Measurements from ENCODE around the gene APOBEC3C. TPM values are rescaled to one million over a fixed set of nuclear protein-coding genes. Genes with fewer than 3 reads are reported as not detected.

The APOBEC3C gene
- total and polyA plus RNA-seq, 2 experiments from 2014 or later = 7.0 to 49.2 TPM

DNA sequence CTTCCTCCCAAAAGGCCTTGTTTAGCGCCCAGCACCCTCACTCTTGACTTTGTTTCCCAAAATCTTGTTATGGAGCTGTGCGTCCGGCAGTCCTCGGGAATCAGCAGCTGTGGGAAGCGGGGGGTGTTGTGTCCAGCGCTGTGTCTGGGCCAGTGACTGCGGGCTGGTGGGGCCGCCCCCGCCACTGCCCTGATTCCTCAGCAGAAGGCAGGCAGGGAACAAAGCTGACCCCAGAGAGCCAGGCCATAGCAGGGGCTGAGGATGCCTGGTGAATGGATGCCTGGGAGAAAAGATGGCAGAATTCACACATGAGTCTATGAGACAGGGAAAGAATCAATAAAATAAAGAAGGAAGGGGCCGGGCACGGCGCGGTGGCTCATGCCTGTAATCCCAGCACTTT, 2.5 kb downstream of the APOBEC3C start:
- TF ChIP-seq CREB1 (CRISPR knock-in tag; IDR thresholded peaks at IDR 0.05; ENCODE audit: low read depth) = no peak
- no peak for TF ChIP-seq JUNB (IDR thresholded peaks at IDR 0.05; ENCODE audit: unreplicated experiment)
- no peak for TF ChIP-seq ZNF462 (CRISPR knock-in tag; IDR thresholded peaks at IDR 0.05)
- no peak for TF ChIP-seq ETS1 (IDR thresholded peaks at IDR 0.05)
- no peak for TF ChIP-seq ZNF114 (CRISPR knock-in tag; IDR thresholded peaks at IDR 0.05)
- no peak for TF ChIP-seq EZH2 (IDR thresholded peaks at IDR 0.05; ENCODE audit: low read depth, unreplicated experiment)
- TF ChIP-seq, protein P1, sequence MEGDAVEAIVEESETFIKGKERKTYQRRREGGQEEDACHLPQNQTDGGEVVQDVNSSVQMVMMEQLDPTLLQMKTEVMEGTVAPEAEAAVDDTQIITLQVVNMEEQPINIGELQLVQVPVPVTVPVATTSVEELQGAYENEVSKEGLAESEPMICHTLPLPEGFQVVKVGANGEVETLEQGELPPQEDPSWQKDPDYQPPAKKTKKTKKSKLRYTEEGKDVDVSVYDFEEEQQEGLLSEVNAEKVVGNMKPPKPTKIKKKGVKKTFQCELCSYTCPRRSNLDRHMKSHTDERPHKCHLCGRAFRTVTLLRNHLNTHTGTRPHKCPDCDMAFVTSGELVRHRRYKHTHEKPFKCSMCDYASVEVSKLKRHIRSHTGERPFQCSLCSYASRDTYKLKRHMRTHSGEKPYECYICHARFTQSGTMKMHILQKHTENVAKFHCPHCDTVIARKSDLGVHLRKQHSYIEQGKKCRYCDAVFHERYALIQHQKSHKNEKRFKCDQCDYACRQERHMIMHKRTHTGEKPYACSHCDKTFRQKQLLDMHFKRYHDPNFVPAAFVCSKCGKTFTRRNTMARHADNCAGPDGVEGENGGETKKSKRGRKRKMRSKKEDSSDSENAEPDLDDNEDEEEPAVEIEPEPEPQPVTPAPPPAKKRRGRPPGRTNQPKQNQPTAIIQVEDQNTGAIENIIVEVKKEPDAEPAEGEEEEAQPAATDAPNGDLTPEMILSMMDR (conservative IDR thresholded peaks at IDR 0.05; ENCODE audit: low read depth in 2 of 2) = no peak
- no peak for TF ChIP-seq NANOG (IDR thresholded peaks at IDR 0.05; ENCODE audit: borderline replicate concordance)
- no peak for TF ChIP-seq REST (IDR thresholded peaks at IDR 0.05; ENCODE audit: unreplicated experiment)
- no peak for TF ChIP-seq EZH2phosphoT487 (IDR thresholded peaks at IDR 0.05; ENCODE audit: unreplicated experiment)
- no peak for TF ChIP-seq POLR2AphosphoS5 (IDR thresholded peaks at IDR 0.05; ENCODE audit: low read depth)
- peaks cover 15% of the 10 kb centered on the region; the same call in 2 of the 3 replicates for H3K36me3 Mint-ChIP-seq (ENCODE audit: low read depth)

More for the DNA sequence above, 2.5 kb downstream of the APOBEC3C start:
- no peak overlapping the region for H3K4me2 ChIP-seq
- no peak overlapping the region for H3K4me3 ChIP-seq
- H3K36me3 ChIP-seq (ENCODE audit: insufficient read depth) = no peaks in the 10 kb centered on the region
- no peaks in the 10 kb centered on the region for H4K20me1 ChIP-seq (replicated peaks; ENCODE audit: insufficient read depth)
- no peak overlapping the region for H3K27ac ChIP-seq (ENCODE audit: low read depth)
- H3K4me1 ChIP-seq (ENCODE audit: insufficient read depth) = peaks cover 55% of the 10 kb centered on the region
- Mint-ChIP-seq H3K4me1 (peaks cover 61% of the 10 kb centered on the region), H3K27me3 (ENCODE audit: insufficient read depth, low read depth, poor library complexity) (peaks cover 23% of the 10 kb centered on the region), H3K27ac (0 out of 2 replicates have a peak overlapping the region, but pooled peaks have one; percentile 65), H3K9me3 (no peaks in the 10 kb centered on the region; the same call in 2 of the 3 replicates), H3K4me3 (no peak overlapping the region)
- peaks cover 14% of the 10 kb centered on the region for H3F3A ChIP-seq (replicated peaks; ENCODE audit: low read depth)
- H3K27me3 ChIP-seq (ENCODE audit: insufficient read depth) = no peaks in the 10 kb centered on the region
- H3K79me2 ChIP-seq (replicated peaks; ENCODE audit: insufficient read depth) = peaks cover 17% of the 10 kb centered on the region
- H2AFZ ChIP-seq = no peak overlapping the region
- ATAC-seq (no peak), DNase-seq (ENCODE audit: low spot score) (no peak)
- H3K9me2 ChIP-seq (ENCODE audit: insufficient read depth) = no peaks in the 10 kb centered on the region

Data from GM23338 (cell line).